HG03064 (cell line): ENCODE data around the gene EP400.

Experiments
- ATAC-seq: cut with Tn5 transposase; IDR thresholded peaks from one replicate; pipeline ENCODE4 v1.9.1; 2021; ENCODE audit warnings: low read depth; ENCODE audit not compliant: unreplicated experiment

EP400 gene

DNA sequence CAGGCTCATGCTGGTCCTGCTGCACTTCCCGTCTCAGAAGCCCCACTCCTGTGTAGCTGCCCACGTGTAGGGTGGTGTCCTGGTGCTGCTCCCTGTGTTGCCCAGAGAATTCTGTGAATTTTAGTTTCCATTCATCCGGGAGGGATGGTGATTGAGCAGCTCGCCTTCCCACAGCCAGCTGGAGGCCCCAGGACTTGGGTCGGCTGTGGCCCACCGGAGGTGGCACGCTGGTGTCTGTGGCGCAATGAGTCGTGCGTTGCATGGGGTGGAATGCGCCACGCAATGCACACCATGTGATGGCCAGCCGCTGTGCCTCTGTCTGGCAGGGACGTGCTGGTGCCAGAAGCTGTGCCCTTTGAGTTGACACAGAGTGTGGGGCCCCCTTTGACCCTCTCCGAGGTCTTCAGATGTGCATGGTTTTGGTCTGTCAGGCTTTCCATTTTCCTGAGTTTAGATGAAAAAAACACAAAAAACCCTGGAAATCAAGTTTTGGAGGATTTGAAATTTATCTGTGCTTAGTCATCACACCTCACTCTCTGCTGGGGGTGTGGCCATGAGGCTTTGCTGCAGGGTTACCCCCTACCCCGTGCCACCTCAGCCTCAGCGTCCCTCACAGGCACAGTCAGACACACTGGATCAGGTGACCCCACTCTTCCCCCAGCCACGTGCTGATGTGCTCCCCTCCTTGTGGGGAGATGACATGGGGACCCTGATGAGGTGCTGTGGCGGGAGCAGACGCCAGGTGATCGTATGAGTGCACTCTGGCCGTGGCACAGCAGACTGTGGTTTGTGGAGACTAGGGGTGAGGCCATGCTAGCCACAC, 64.6 kb downstream of the EP400 start:
- no peak for ATAC-seq

DNA sequence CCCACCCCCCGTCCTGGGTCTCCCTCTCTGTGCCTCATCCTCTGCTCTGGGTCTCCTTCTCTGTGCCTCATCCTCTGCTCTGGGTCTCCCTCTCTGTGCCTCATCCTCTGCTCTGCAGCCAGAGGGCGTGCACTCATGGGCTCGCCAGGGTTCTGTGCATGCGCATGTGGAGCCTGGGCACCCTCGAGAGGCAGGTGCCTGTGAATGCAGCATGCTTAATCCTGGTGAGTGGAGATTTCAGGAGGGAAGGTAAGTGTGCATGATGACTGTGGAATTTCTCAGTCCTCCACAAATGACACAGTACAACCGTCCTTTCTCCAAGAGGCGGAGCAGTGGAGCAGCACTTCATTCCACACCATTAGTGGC, 65.2 kb downstream of the EP400 start:
- ATAC-seq, result no peak

DNA sequence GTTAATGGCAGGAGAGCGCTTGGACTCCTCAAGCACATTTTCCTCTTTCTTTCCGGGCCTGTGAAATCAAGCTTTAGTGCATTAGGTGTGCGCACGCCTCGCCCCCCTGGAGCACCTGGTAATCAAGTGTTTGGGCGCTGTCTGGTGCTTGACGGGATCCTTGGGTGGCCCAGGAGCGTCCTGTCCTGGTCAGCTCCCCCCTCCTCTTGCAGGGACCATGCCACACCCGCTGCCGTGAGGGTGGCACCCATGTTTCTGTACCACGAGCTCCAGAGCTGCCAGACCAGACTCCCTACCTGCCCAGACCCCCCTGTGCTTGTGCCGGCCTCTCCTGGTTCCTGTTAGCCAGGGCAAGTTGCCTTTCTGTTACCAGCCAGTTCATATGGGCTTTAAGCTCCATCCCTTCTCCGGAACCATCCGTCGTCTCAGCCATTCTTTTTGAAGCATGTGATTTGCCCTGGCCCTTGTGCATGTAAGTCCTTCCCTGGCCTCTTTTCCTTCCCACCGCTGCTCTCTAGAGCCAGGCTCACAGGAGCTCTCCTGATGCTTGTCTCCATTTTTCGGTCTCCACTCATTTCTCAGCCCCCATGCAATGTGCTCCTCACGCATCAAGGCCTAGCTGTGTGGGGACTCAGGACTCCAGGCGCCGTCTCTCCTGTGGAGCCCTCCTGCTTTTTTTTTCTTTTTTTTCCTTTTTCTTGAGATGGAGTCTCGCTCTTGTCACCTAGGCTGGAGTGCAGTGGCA, 66.1 kb downstream of the EP400 start:
- ATAC-seq, result no peak

DNA sequence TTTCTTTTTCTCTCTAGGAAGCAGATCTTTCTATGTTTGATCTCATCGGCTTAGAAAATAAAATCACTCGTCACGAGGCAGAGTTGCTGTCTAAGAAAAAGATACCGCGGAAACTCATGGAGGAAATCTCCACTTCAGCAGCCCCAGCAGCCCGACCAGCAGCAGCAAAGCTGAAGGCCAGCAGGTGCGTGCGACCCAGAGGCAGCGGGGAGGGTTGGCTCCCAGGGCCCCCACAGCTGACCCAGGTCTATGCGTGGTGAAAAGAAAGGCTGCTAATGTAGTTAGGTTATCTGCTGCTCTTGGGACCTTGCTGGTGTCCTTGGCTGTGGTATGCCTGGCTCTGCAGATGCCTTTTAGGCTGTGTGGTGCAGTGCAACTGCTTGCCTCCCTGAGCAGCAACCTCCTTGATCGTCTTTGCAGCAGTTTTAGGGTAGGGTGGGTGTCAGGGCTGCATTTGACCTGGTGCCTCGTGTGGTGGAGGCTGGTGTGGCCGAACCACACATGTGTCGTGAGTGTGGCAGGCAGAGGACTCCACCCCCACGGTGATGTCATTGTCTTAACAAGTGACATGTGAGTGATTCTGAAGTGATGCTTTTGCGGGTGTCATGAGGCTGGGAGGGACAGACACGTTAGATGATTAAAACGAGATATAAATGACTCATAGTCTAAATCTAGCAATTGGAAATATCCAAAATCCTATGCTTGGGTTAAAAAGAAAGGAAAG, 68.6 kb downstream of the EP400 start:
- no peak for ATAC-seq

DNA sequence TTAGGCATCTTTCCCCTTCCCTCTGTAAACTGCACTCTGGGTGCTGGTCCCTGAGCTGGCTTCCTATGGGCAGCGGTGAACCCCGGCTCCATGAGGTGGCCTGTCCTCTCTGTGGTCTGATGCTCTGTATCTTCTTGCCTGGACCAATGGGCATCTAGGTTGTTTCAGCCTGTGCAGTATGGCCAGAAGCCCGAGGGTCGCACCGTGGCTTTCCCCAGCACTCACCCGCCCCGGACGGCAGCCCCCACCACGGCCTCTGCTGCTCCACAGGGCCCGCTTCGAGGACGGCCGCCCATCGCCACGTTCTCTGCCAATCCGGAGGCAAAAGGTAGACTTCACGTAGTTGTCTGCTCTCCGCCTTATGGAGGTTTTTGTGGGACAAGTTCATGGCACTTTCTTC, 70.1 kb downstream of the EP400 start:
- no peak for ATAC-seq

DNA sequence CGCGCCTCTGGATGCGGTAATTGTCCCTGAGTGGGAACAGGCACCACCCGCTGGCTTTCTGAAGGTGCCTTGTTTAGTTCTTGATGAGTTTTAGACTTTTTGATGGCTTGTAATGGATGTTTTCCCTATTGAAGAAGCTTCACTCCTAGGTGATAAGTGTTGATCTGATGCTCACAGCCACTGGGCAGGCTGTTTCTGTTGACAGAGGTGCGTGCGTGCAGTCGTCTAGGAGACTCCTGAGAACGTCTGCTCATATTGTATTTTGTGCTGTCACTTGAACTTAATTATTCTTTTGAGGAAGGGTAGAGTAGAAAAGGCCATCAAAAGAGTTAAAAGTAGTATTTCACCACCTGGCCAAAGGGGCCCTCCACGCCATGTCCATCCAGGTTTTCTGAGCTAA, 70.5 kb downstream of the EP400 start:
- no peak for ATAC-seq

DNA sequence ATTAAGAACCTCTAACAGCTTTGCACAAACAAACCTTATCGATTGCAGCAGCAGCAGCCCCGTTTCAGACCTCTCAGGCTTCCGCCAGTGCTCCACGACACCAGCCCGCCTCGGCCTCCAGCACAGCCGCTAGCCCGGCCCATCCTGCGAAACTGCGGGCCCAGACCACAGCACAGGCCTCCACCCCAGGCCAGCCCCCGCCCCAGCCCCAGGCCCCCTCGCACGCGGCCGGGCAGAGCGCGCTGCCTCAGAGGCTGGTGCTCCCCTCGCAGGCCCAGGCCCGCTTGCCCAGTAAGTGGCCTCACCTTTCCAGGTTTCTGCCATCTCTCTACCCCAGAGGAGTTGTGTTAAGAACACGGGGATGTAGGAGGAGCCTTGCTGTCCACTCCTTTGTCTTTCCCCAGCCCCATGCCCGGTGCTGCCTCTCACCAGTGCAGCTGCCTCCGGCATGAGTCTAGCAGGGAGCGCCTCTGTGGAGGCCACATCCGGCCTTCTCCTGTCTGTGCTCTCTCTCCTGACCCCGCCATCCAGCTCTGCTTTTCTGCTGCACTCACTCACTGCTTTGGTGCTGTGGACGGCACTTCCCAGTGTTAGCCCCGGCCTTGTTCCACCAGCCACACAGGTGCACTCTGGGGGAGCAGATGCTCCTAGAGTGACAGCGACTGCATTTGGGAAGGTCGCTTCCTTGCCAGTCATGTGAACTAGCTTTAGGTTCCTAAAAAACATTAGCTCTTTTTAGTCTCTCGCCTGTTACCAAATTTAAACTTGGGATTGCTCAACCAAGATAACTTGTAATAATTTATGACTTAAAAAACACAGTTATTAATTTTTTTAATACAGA, 71.5 kb downstream of the EP400 start:
- no peak for ATAC-seq

DNA sequence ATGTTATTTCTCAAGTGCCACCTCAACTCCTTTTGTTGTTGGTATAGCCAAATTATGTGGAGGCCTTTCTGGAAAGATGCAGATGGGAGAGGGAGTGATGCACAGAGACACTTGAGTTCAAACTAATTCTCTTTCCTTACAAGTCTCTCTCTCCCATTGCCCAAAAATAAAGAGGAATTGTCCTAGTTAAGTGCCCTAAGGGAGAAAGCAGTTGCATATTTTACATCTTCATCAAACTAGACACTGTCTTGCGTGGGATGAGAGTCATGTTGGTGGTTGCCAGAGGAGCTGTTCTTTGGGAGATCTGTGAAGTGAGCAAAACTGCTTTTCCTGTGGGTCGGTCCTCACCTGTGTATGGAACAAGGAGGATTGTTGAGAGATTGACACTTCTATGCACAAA, 72.2 kb downstream of the EP400 start:
- ATAC-seq, result no peak

DNA sequence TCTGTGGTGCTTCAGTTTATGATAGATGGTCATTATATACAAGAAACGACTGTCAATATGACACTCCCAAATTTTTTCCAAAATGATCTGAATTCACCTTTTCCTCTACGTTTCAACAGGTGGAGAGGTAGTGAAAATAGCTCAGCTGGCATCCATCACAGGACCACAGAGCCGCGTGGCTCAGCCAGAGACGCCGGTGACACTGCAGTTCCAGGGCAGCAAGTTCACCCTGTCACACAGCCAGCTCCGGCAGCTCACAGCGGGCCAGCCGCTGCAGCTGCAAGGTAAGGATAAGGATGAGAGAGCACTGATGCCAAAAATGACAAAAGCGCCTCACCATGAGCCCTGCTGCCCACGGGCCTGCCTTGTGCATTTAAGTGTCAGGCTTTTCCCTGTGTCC, 73.9 kb downstream of the EP400 start:
- ATAC-seq, result no peak

DNA sequence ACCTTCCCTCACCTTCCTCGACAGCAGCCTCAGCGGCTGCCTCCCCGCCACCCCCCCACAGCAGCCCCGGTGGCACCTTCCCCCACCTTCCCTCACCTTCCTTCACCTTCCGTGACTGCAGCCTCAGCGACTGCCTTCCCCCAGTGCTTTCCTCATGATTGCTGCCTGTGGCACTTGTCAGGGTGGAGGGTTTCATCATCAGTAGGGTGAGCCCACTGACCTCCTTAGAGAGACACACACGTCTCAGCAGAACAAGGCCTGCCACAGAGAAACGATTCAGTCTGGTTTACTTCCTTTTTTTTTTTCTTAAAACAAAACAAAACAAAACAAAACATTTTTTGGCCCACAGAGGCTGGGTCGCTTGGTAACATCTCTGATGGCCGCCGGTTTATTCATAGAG, 75.0 kb downstream of the EP400 start:
- ATAC-seq, result no peak

DNA sequence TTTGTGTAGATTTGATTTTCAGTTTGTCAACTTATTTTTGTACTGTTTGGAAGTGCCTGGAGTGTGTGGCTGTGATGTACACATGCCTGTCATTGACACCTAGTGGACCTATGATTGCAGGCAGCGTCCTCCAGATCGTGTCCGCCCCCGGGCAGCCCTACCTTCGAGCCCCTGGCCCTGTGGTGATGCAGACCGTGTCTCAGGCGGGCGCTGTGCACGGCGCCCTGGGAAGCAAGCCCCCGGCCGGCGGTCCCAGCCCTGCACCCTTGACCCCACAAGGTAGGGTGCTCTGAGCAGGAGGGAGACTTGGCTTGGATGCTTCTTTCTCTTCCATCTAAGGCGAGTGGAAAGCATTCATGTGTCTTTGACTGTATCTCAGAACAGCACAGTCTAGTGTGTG, 75.8 kb downstream of the EP400 start:
- ATAC-seq, result no peak

DNA sequence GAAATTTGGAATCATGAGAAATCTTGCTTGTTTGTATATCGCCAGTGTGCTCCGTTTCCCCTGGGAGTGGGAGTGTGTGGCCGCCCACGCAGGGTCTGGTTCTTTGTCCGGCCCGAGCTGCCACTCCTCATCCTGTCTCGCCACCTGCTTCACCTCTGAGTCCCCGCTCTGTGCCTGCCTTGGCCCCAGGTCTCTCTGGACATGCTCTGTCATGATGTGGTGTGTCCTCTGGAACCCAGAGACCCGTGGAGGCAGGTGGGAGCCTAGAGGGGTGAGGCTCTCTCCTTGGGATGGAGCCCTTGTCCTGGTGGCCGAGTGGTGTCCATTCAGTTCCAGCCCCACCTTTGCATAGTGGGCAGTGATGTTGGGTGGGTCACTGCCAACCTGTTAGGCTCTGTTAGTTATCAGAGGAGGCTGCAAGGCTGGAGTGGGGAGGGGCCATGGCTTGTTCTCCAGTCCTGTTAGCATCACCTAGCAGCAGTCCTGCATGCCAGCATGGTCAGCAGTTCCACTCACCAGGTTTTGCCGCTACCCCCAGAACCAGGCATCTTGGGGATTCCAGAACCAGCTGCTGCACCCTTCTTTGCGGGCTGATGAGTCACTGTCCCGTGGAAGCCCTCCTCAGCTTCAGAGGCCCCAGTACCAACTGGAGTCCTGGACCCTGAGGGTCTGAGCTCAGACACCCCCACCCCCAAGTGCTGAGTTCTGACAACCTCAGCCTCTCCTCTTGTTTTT, 76.5 kb downstream of the EP400 start:
- ATAC-seq, result no peak

DNA sequence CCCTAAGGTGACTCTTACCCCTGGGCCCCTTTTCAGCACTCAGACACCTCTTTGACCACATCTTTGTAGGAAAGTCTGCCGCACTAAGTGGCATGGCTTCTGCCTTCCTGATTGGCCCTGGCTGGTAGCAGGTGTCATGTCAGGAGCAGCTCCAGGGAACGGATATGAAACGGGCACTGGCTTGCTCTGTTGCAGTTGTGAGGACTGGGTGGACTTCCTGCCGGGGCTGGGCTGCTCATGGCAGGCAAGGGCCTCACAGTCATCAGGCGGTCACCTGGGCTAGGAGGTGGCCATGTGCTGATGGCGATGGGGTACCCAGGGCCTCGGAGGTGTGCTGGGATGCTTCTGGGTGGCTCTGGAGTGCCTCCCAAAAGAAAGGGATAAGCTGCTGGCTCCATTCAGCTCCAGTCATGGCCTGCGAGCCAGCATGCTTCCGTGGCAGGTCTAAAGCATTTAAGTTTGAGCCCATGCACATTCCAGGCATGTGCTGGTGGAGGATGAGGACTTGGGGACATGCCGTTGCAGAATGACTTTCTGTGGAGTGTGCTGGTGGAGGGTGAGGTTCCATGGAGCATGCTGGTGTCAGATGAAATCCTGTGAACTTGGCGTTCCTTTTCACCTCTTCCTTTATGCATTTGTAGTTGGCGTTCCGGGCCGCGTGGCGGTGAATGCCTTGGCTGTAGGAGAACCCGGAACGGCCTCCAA, 77.2 kb downstream of the EP400 start:
- ATAC-seq, result no peak

DNA sequence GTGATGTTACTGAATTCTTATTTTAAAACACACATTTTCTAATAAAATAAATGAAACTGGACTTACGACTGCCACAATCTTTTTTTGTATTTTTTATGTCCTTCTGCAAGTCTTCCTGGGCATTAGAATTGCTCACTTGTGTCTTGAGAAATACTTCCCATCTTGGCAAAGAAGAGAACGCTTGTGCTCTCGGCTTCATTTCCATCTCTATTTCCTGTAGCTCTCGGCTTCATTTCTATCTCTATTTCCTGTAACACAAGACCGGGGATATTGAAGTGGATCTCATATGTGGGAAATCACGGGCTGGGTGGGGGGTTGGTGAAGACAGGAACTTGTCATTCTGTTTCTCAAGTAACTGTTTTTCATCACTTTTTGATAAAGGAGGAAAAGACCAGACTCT, 77.9 kb downstream of the EP400 start:
- ATAC-seq, result no peak

DNA sequence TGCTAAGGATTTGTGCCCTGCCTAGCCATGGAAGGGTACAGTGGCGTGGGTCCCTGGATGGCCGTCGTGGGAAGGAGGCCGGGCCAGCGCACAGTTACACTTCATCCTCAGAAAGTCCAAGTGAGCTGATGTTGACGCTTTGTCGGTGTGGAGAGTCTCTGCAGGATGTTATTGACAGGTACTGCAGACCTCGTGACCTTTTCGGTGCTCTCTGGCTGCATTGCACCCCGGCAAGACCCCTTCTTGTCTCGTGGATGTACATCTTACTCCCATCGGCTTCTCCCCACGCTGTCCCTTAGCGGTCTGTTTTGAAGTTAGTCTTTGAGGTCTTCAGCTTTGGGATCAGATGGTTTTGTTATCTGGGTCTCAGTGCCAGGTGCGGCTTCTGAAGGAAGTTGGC, 78.4 kb downstream of the EP400 start:
- ATAC-seq, result no peak

DNA sequence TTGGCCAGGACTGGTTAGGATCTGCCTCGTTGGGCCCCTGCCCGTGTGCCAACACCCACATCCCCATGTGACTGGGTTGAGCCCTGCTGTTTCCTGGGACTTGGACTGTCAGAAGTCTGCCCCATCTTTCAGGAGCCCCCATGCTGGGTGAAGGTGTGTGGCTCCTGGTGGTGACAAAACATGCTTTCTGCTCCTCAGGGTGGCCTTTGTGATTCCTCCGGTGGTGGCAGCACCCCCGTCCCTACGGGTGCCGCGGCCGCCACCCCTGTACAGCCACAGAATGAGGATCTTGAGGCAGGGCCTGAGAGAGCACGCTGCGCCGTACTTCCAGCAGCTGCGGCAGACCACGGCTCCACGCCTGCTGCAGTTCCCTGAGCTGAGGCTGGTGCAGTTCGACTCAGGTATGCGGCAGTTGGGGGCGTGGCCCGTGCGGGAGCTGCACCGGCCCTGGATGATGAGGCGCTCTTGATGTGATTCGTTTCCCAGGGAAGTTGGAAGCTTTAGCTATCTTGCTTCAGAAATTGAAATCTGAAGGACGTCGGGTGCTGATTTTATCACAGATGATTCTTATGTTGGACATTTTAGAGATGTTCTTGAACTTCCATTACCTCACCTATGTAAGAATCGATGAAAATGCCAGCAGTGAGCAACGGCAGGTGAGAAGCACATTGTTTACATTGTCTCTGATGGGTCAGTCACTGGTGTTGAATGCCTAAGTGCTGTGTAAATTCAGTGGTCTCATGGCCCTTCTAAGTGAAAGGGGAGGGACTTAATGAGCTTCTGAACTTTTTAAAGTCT, 80.0 kb downstream of the EP400 start:
- ATAC-seq, result no peak

DNA sequence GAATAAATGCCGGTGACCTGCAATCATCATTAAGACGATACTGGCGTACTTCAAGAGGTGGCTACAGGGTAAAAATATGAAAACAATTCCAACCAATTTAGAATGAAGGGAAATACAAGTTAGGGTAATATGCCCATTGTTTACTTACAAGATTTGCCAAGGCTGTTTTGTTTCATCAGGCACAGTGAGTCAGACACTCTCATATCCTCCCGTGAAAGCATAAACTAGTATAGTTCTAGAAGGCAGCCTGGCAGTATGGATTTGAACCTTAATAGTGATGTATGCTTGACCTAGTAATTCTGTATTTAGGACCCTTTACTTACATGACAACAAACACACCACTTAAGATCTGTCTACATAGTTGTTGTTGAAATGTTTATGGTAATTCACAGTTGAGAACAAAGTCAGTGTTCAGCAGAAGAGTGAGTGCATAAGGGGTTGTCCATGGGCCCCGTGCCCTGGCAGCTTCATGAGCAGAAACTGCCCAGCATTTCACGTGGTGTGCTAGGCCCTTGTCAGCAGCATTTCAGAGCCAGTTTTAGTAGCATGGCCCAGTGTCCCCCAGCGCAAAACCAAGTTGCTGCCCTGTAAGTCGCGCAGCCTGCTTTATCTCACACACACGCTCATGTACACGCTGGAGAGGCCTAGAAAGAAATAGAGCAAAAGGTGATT, 80.8 kb downstream of the EP400 start:
- ATAC-seq, result no peak

DNA sequence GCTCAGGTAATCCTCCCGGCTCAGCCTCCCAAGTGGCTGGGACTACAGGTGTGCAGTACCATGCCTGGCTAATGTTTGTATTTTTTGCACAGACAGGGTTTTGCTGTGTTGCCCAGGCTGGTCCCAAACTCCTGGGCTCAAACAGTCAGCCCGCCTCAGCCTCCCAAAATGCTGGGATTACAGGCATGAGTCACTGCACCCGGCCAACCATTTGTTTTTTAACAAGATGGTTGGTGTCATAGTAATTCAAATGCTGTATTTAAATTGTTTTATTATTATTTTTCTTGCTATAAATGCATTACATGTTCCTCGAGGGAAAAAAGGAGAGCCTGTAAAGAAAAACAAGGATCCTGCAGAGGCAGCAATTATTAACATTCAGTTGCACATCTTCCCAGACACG, 83.9 kb downstream of the EP400 start:
- ATAC-seq, result no peak
